Measurements from ENCODE around the gene SETBP1. TPM values are rescaled to one million over a fixed set of nuclear protein-coding genes. Genes with fewer than 3 reads are reported as not detected.

The SETBP1 gene
- total and polyA plus RNA-seq, 2 of the 13 experiments (the other 11 are each of a cell fraction or from before 2014, with no cell fraction given): 0.18 to 0.65 TPM

DNA sequence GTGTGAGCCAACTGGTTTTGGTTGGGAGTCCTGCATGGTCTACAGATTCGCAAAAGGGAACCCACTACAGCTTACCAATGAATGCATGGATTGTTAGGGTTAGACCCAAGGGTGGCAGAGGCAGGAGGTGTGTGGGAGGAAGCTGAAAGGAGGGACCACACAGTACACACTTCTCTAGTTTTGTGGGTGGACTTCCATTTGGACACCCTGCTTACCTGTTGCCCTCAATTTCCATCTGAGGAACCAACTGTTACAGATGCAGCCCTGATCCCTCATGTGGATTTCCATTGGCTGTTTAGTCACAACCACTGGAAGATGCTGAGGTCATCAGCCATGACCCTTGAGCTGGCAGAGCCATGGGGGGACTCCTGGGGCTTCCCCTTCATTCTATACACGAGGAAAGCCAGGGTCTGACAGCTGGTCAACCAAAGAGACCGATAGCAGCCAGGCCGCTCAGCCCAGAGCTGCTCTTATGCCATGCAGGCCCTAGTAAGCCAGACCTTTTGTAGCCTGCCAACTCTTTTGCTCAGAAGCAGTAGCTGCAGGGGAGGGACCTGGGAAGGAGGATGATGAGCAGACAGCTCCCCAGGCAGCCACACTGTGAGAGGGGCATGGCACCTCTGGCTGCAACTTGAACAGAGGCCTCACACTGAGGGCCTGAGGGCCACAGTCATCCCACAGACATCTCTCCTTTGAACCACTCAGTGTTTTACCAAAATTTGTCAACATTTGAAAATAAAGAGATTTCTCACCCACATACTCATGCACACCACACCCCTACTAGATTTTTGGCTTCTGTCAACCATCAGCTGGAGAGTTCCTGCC lies 162.1 kb downstream of the SETBP1 start:
- ChIA-PET POLR2A (no interaction called here), CTCF (ENCODE audit: low intra/inter-chr PET ratio, low total read pairs) (no interaction called here)
- Histone ChIP-seq H3K9ac (ENCODE audit: insufficient read depth, low read depth, low read length) (no peak overlapping the region), H3K9me3 (ENCODE audit: low read length) (no peaks in the 10 kb centered on the region), H3K4me1 (ENCODE audit: insufficient read depth, low read length) (no peaks in the 10 kb centered on the region), H3K4me3 (replicated peaks in 1 of 3; ENCODE audit: insufficient read depth in 1 of 3, low read depth in 2 of 3, low read length in 3 of 3) (no peak overlapping the region), H3K79me2 (ENCODE audit: insufficient read depth, low read length) (no peaks in the 10 kb centered on the region), H4K20me1 (ENCODE audit: insufficient read depth, low read length) (no peaks in the 10 kb centered on the region), H2AFZ (ENCODE audit: low read length) (no peak overlapping the region), H3K27me3 (ENCODE audit: control insufficient read depth in 1 of 2, insufficient read depth in 2 of 2, low read length in 2 of 2) (no peaks in the 10 kb centered on the region), H3K36me3 (replicated peaks in 1 of 2; ENCODE audit: control insufficient read depth in 1 of 2, insufficient read depth in 2 of 2, low read length in 2 of 2) (no peaks in the 10 kb centered on the region), H3K4me2 (ENCODE audit: low read depth, low read length) (no peak overlapping the region), H3K27ac (ENCODE audit: extremely low read length, insufficient read depth, low read length) (no peak overlapping the region)
- in situ Hi-C loops (cut with HindIII; ENCODE audit: extremely low pct_ligation_motif_present, low pct_unique_long_range_greater_than_20kb) (no loop called here), intact Hi-C loops (cut with micrococcal nuclease; ENCODE audit: unreplicated experiment) (no loop called here)
- 40% methylated on average over 1 of the region's 4 CpGs for WGBS (ENCODE audit: low lambda C conversion rate)
- TF ChIP-seq, protein P1, sequence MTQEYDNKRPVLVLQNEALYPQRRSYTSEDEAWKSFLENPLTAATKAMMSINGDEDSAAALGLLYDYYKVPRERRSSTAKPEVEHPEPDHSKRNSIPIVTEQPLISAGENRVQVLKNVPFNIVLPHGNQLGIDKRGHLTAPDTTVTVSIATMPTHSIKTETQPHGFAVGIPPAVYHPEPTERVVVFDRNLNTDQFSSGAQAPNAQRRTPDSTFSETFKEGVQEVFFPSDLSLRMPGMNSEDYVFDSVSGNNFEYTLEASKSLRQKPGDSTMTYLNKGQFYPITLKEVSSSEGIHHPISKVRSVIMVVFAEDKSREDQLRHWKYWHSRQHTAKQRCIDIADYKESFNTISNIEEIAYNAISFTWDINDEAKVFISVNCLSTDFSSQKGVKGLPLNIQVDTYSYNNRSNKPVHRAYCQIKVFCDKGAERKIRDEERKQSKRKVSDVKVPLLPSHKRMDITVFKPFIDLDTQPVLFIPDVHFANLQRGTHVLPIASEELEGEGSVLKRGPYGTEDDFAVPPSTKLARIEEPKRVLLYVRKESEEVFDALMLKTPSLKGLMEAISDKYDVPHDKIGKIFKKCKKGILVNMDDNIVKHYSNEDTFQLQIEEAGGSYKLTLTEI (CRISPR knock-in tag; conservative IDR thresholded peaks at IDR 0.05): no peak
- TF ChIP-seq ZNF775 (CRISPR knock-in tag; IDR thresholded peaks at IDR 0.05; ENCODE audit: borderline replicate concordance) (no peak), ZNF737 (CRISPR knock-in tag; IDR thresholded peaks at IDR 0.05; ENCODE audit: borderline replicate concordance) (no peak), ZNF589 (CRISPR knock-in tag; conservative IDR thresholded peaks at IDR 0.05) (no peak), ZNF564 (CRISPR knock-in tag; IDR thresholded peaks at IDR 0.05) (no peak)
- TF ChIP-seq, protein P2, sequence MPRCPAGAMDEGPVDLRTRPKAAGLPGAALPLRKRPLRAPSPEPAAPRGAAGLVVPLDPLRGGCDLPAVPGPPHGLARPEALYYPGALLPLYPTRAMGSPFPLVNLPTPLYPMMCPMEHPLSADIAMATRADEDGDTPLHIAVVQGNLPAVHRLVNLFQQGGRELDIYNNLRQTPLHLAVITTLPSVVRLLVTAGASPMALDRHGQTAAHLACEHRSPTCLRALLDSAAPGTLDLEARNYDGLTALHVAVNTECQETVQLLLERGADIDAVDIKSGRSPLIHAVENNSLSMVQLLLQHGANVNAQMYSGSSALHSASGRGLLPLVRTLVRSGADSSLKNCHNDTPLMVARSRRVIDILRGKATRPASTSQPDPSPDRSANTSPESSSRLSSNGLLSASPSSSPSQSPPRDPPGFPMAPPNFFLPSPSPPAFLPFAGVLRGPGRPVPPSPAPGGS (CRISPR knock-in tag; IDR thresholded peaks at IDR 0.05): no peak
- TF ChIP-seq, protein P3, sequence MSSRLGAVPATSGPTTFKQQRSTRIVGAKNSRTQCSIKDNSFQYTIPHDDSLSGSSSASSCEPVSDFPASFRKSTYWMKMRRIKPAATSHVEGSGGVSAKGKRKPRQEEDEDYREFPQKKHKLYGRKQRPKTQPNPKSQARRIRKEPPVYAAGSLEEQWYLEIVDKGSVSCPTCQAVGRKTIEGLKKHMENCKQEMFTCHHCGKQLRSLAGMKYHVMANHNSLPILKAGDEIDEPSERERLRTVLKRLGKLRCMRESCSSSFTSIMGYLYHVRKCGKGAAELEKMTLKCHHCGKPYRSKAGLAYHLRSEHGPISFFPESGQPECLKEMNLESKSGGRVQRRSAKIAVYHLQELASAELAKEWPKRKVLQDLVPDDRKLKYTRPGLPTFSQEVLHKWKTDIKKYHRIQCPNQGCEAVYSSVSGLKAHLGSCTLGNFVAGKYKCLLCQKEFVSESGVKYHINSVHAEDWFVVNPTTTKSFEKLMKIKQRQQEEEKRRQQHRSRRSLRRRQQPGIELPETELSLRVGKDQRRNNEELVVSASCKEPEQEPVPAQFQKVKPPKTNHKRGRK (CRISPR knock-in tag; IDR thresholded peaks at IDR 0.05): no peak
- FAIRE-seq (no peak), DNase-seq (ENCODE audit: low spot score) (no peak), ATAC-seq (no peak)
- BruUV-seq (replicated peaks): no TSS peak
